Uterus (tissue), 2 donors: ENCODE measurements around the gene SLC23A2.

Experiments
- POLR2A ChIP-seq, 2 donors: fragments of 450-650 bp; IDR thresholded peaks; one replicate each; pipeline ENCODE4 v1.6.1; 2016; ENCODE audit warnings: antibody characterized with exemption in 2 of 2, mild to moderate bottlenecking in 1 of 2, moderate library complexity in 1 of 2
- TF ChIP-seq, protein P1 (sequence below), 4 experiments: fragments of 200-600 bp in 2 of 4; fragments of 450-650 bp in 2 of 4; sonication (generic) in 2 of 4; IDR thresholded peaks; one replicate each; pipeline ENCODE4 v1.5.1; 2016 to 2019; ENCODE audit warnings: antibody characterized with exemption in 4 of 4, mild to moderate bottlenecking in 2 of 4, moderate library complexity in 1 of 4

DNA sequence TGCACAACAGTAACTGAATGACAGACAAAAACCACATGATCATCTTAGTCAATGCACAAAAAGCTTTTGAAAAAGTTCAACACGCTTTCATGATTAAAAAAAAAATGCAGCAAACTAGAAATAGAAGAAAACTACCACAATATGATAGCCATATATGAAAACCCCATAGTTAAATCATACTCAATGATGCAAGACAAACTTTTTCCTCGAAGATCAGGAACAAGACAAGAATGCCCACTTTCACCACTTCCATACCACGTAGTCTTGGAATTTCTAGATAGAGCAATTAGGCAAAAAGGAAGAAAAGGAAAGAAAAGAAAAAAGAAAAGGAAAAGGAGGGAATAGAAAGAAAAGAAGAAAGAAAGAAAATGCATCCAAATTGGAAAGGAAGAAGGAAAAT, 44.6 kb upstream of the SLC23A2 start:
- TF ChIP-seq POLR2A (IDR thresholded peaks at IDR 0.05) = no peak
- TF ChIP-seq, protein P1, sequence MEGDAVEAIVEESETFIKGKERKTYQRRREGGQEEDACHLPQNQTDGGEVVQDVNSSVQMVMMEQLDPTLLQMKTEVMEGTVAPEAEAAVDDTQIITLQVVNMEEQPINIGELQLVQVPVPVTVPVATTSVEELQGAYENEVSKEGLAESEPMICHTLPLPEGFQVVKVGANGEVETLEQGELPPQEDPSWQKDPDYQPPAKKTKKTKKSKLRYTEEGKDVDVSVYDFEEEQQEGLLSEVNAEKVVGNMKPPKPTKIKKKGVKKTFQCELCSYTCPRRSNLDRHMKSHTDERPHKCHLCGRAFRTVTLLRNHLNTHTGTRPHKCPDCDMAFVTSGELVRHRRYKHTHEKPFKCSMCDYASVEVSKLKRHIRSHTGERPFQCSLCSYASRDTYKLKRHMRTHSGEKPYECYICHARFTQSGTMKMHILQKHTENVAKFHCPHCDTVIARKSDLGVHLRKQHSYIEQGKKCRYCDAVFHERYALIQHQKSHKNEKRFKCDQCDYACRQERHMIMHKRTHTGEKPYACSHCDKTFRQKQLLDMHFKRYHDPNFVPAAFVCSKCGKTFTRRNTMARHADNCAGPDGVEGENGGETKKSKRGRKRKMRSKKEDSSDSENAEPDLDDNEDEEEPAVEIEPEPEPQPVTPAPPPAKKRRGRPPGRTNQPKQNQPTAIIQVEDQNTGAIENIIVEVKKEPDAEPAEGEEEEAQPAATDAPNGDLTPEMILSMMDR (IDR thresholded peaks at IDR 0.05) = no peak
